BJ (cell line): ENCODE measurements around the gene WDPCP. TPM values are rescaled to one million over a fixed set of nuclear protein-coding genes. Genes with fewer than 3 reads are reported as not detected.

Experiments
- CTCF ChIA-PET: fragments of 350-600 bp; formaldehyde crosslinking; extraction: SDS; loops from one replicate; lab custom pipeline; 2021; ENCODE audit warnings: antibody characterized with exemption, inconsistent platforms; lab: Yijun Ruan, JAX
- POLR2A ChIA-PET: fragments of 300-600 bp; sonication (Branson Sonifier 250); formaldehyde crosslinking; extraction: SDS; loops from one replicate; lab custom pipeline; 2021; ENCODE audit warnings: antibody characterized with exemption; lab: Charles Lee
- DNase-seq: peaks from one replicate; pipeline ENCODE4 v3.0.0-alpha.2; 2011; ENCODE audit warnings: low read depth
- H3K27me3 ChIP-seq: 2 replicates; pipeline ENCODE4 v1.6.0; 2011; ENCODE audit warnings: low read length; ENCODE audit not compliant: control insufficient read depth, insufficient read depth
- H3K36me3 ChIP-seq: 2 replicates; pipeline ENCODE4 v1.5.1; 2011; ENCODE audit warnings: low read length; ENCODE audit not compliant: control insufficient read depth, insufficient read depth
- H3K4me3 ChIP-seq: 2 replicates; pipeline ENCODE4 v1.5.1; 2011; ENCODE audit warnings: low read depth, mild to moderate bottlenecking, control low read depth, low read length
- polyA plus RNA-seq: library from polyadenylated mRNA; depleted of rRNA; stranded (reverse); fragments of >200 nt; gene quantifications from 2 replicates; pipeline ENCODE4 v1.2.3, GENCODE V29; 2011
- TF ChIP-seq, protein P1 (sequence below): IDR thresholded peaks from 2 replicates; pipeline ENCODE4 v1.5.1; 2011; ENCODE audit warnings: low read depth, mild to moderate bottlenecking, control low read depth, inconsistent platforms, low read length, moderate library complexity; ENCODE audit not compliant: insufficient read depth

WDPCP gene
- polyA plus RNA-seq, 1 experiment, result 4.2 TPM

- POLR2A ChIA-PET, result no interaction called here
- Histone ChIP-seq H3K27me3 (no peaks in the 10 kb centered on the region), H3K4me3 (no peak overlapping the region), H3K36me3 (no peaks in the 10 kb centered on the region)
- DNase-seq, result no peak
- TF ChIP-seq, protein P1, sequence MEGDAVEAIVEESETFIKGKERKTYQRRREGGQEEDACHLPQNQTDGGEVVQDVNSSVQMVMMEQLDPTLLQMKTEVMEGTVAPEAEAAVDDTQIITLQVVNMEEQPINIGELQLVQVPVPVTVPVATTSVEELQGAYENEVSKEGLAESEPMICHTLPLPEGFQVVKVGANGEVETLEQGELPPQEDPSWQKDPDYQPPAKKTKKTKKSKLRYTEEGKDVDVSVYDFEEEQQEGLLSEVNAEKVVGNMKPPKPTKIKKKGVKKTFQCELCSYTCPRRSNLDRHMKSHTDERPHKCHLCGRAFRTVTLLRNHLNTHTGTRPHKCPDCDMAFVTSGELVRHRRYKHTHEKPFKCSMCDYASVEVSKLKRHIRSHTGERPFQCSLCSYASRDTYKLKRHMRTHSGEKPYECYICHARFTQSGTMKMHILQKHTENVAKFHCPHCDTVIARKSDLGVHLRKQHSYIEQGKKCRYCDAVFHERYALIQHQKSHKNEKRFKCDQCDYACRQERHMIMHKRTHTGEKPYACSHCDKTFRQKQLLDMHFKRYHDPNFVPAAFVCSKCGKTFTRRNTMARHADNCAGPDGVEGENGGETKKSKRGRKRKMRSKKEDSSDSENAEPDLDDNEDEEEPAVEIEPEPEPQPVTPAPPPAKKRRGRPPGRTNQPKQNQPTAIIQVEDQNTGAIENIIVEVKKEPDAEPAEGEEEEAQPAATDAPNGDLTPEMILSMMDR, result no peak
- CTCF ChIA-PET, result interaction anchor here (0.6 kb wide), 1 partner anchor 127 kb away, joined by 3 read pairs; no protein-coding TSS in a partner anchor
These were observed 65.3 kb downstream of the WDPCP start for GRCh38 chr2:63522950-63523349.

DNA sequence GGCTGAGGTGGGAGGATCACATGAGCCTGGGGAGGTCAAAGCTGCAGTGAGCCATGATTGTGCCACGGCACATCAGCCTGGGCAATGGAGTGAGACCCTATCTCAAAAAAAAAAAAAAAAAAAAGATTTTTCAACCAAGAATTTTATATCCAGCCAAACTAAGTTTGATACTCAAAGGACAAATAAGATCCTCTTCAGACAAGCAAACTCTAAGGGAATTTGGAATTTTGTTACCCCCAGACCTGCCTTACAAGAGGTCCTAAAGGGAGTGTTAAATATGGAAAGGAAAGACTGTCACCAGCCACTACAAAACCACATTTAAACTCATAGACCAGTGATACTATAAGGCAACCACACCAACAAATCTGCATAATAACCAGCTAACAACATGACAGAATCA lies 67.5 kb downstream of the WDPCP start:
- TF ChIP-seq, protein P1, result no peak
- Histone ChIP-seq H3K4me3 (no peak overlapping the region), H3K27me3 (no peaks in the 10 kb centered on the region), H3K36me3 (no peaks in the 10 kb centered on the region)
- CTCF ChIA-PET, result no interaction called here
- POLR2A ChIA-PET, result no interaction called here
- DNase-seq, result no peak

DNA sequence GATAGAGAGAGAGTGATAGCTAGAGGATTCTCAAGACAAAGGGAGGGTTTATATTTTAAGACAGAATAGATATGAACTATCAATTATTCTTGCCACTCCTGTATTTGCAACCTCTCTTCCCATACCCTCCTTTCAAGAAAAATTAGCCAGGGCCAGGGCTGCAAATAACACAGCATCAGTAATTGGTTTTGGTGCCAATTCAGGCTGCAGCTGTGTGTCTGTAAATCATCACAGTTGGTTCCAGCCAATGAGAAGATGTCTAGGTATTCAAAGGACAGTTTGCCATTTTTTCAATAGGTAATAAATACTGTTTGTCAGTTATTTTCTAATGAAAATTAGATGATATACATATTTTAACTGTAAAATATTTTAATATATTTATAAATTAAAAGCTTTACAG lies 73.5 kb downstream of the WDPCP start:
- TF ChIP-seq, protein P1, result no peak
- CTCF ChIA-PET, result no interaction called here
- no peaks in the 10 kb centered on the region for H3K27me3 ChIP-seq
- DNase-seq, result no peak
- no peaks in the 10 kb centered on the region for H3K36me3 ChIP-seq
- no peak overlapping the region for H3K4me3 ChIP-seq
- POLR2A ChIA-PET, result no interaction called here

- ChIA-PET CTCF (no interaction called here), POLR2A (no interaction called here)
These were observed 74.0 kb downstream of the WDPCP start for GRCh38 chr2:63514237-63514716.

DNA sequence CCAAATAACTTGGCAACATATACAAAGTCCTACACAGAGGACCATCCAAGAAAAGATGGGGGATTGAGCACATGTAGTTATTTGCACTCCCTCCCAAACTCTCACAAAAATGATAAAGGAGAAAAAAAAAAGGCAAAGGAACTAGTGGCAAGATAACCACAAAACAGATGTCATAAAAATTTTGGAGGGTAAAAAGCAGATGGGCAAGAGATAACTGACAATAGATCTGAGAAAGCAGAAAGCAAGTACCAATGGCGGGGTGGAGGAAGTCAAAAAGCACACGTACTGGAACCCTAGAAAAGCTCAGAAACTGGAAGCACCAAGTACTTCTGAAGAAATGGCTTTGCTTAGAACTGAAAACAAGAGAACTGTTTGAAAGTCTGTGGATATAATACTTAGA lies 82.0 kb downstream of the WDPCP start:
- H3K36me3 ChIP-seq, result no peaks in the 10 kb centered on the region
- TF ChIP-seq, protein P1, result no peak
- H3K27me3 ChIP-seq, result no peaks in the 10 kb centered on the region
- no peak overlapping the region for H3K4me3 ChIP-seq
- DNase-seq, result no peak
- ChIA-PET POLR2A (no interaction called here), CTCF (no interaction called here)

More at GRCh38 chr2:63514237-63514716, 74.0 kb downstream of the WDPCP start:
- DNase-seq, result no peak
- TF ChIP-seq, protein P1, result no peak
- no peak overlapping the region for H3K4me3 ChIP-seq
- H3K27me3 ChIP-seq, result no peaks in the 10 kb centered on the region
- H3K36me3 ChIP-seq, result no peaks in the 10 kb centered on the region
